Activated gamma-delta T cell treated with Interleukin-2 at 50 U/mL for 16 hours (primary cell): ENCODE measurements around the gene C2CD4B.

Experiments
- DNase-seq: peaks from one replicate; pipeline ENCODE4 v3.0.0-alpha.2; 2020

The C2CD4B gene

GRCh38 chr15:62147551-62147950, 17.5 kb downstream of the C2CD4B start:
- DNase-seq = no peak

- no peak for DNase-seq
These were observed 17.9 kb downstream of the C2CD4B start for GRCh38 chr15:62147149-62147548.

- DNase-seq = no peak
These were observed 19.9 kb downstream of the C2CD4B start for GRCh38 chr15:62145015-62145735.

GRCh38 chr15:62142736-62143135, 22.3 kb downstream of the C2CD4B start:
- DNase-seq = no peak

- DNase-seq = no peak
These were observed 23.2 kb downstream of the C2CD4B start for GRCh38 chr15:62141643-62142588.

- DNase-seq = no peak
These were observed 23.9 kb downstream of the C2CD4B start for GRCh38 chr15:62141200-62141599.

- DNase-seq = no peak
These were observed 27.0 kb downstream of the C2CD4B start for GRCh38 chr15:62138124-62138523.

- DNase-seq = no peak
These were observed 27.9 kb downstream of the C2CD4B start for GRCh38 chr15:62136911-62137865.

- DNase-seq = no peak
These were observed 29.5 kb downstream of the C2CD4B start for GRCh38 chr15:62135532-62136134.

- DNase-seq = no peak
These were observed 31.9 kb downstream of the C2CD4B start for GRCh38 chr15:62133141-62133540.

- peak; percentile 10 for DNase-seq
These were observed 36.2 kb downstream of the C2CD4B start for GRCh38 chr15:62128916-62129315.

GRCh38 chr15:62126364-62126763, 38.7 kb downstream of the C2CD4B start:
- no peak for DNase-seq

GRCh38 chr15:62125773-62126172, 39.3 kb downstream of the C2CD4B start:
- DNase-seq = no peak

- DNase-seq = no peak
These were observed 40.1 kb downstream of the C2CD4B start for GRCh38 chr15:62124973-62125303.

- no peak for DNase-seq
These were observed 40.7 kb downstream of the C2CD4B start for GRCh38 chr15:62124176-62124972.

GRCh38 chr15:62122249-62122648, 42.8 kb downstream of the C2CD4B start:
- DNase-seq = no peak

GRCh38 chr15:62121273-62122015, 43.6 kb downstream of the C2CD4B start:
- no peak for DNase-seq

- DNase-seq = no peak
These were observed 44.3 kb downstream of the C2CD4B start for GRCh38 chr15:62120776-62121175.

GRCh38 chr15:62119874-62120273, 45.2 kb downstream of the C2CD4B start:
- DNase-seq = no peak

- DNase-seq = no peak
These were observed 45.7 kb downstream of the C2CD4B start for GRCh38 chr15:62119227-62119864.
